Muscle of leg (tissue), 11 donors: ENCODE measurements around the gene KLHL30. TPM values are rescaled to one million over a fixed set of nuclear protein-coding genes. Genes with fewer than 3 reads are reported as not detected.

Experiments
- DNase-seq: peaks from one replicate; pipeline ENCODE4 v3.0.0; 2013
- H3K27ac ChIP-seq: one replicate; pipeline ENCODE4 v1.5.1; 2013; ENCODE audit warnings: mild to moderate bottlenecking, low read length, control low read depth
- H3K27me3 ChIP-seq: one replicate; pipeline ENCODE4 v1.6.1; 2013; ENCODE audit warnings: low read length; ENCODE audit not compliant: control insufficient read depth, insufficient read depth
- H3K36me3 ChIP-seq: one replicate; pipeline ENCODE4 v1.6.1; 2013; ENCODE audit warnings: low read length; ENCODE audit not compliant: control insufficient read depth, insufficient read depth
- H3K4me1 ChIP-seq: one replicate; pipeline ENCODE4 v1.6.1; 2013; ENCODE audit warnings: low read length; ENCODE audit not compliant: control insufficient read depth, insufficient read depth
- H3K4me3 ChIP-seq: one replicate; pipeline ENCODE4 v1.5.1; 2013; ENCODE audit warnings: low read length, control low read depth
- H3K9me3 ChIP-seq: replicated peaks from 2 replicates; pipeline ENCODE4 v1.6.1; 2013; ENCODE audit warnings: low read depth, low read length; ENCODE audit not compliant: control insufficient read depth
- WGBS: methylation state at CpG from one replicate; pipeline ENCODE4 v1.1.5; 2013; ENCODE audit warnings: missing lambda C conversion rate; ENCODE audit not compliant: insufficient coverage; 5-methylcytosine and 5-hydroxymethylcytosine counted together
- polyA plus RNA-seq, 8 donors: library from polyadenylated mRNA; unstranded; fragments of 120-200 nt; gene quantifications; one replicate each; pipeline versions ENCODE4 v1.2.1 to v1.2.3, GENCODE V29; 2013; ENCODE audit warnings: inconsistent platforms in 1 of 8, low replicate concordance in 1 of 8; ENCODE audit not compliant: insufficient read length in 8 of 8, insufficient read depth in 1 of 8
- total RNA-seq: library from RNA; stranded (reverse); fragments of 120-200 nt; gene quantifications from one replicate; pipeline ENCODE4 v1.2.4, GENCODE V29; 2013

KLHL30 gene
- total and polyA plus RNA-seq, 9 donors: 9.9 to 18.4 (median 13.9) TPM

- Histone ChIP-seq H3K4me3 (no peak overlapping the region), H3K4me1 (peaks cover 4% of the 10 kb centered on the region), H3K9me3 (no peaks in the 10 kb centered on the region), H3K27me3 (no peaks in the 10 kb centered on the region), H3K27ac (no peak overlapping the region), H3K36me3 (peaks cover 4% of the 10 kb centered on the region)
- WGBS: 71% methylated on average over 21 of the region's 22 CpGs
- DNase-seq: no peak
Observed at GRCh38 chr2:238096311-238097011, 42.0 kb upstream of the KLHL30 start.

GRCh38 chr2:238097201-238097987, 41.1 kb upstream of the KLHL30 start:
- DNase-seq: no peak

GRCh38 chr2:238097988-238098871, 40.2 kb upstream of the KLHL30 start:
- Histone ChIP-seq H3K4me3 (no peak overlapping the region), H3K27me3 (no peaks in the 10 kb centered on the region), H3K4me1 (peaks cover 4% of the 10 kb centered on the region), H3K27ac (no peak overlapping the region), H3K9me3 (no peaks in the 10 kb centered on the region), H3K36me3 (peaks cover 4% of the 10 kb centered on the region)
- WGBS: 85% methylated on average over 30 of the region's 37 CpGs
- peak; percentile 31 for DNase-seq

More at GRCh38 chr2:238097201-238097987, 41.1 kb upstream of the KLHL30 start:
- Histone ChIP-seq H3K27me3 (no peaks in the 10 kb centered on the region), H3K36me3 (peaks cover 4% of the 10 kb centered on the region), H3K27ac (no peak overlapping the region), H3K9me3 (no peaks in the 10 kb centered on the region), H3K4me1 (peaks cover 4% of the 10 kb centered on the region), H3K4me3 (no peak overlapping the region)
- WGBS: 80% methylated on average over 19 of the region's 19 CpGs

- DNase-seq: peak; percentile 52
- 73% methylated on average over 14 of the region's 17 CpGs for WGBS
Observed at GRCh38 chr2:238098901-238099713, 39.4 kb upstream of the KLHL30 start.

GRCh38 chr2:238099714-238100048, 38.8 kb upstream of the KLHL30 start:
- Histone ChIP-seq H3K27me3 (no peaks in the 10 kb centered on the region), H3K36me3 (no peaks in the 10 kb centered on the region), H3K4me3 (no peak overlapping the region), H3K27ac (no peak overlapping the region), H3K4me1 (peaks cover 4% of the 10 kb centered on the region), H3K9me3 (no peaks in the 10 kb centered on the region)
- DNase-seq: no peak
- WGBS: 68% methylated on average over 6 of the region's 10 CpGs

More at GRCh38 chr2:238098901-238099713, 39.4 kb upstream of the KLHL30 start:
- Histone ChIP-seq H3K27ac (no peak overlapping the region), H3K36me3 (peaks cover 4% of the 10 kb centered on the region), H3K9me3 (no peaks in the 10 kb centered on the region), H3K27me3 (no peaks in the 10 kb centered on the region), H3K4me1 (peaks cover 4% of the 10 kb centered on the region), H3K4me3 (no peak overlapping the region)

- Histone ChIP-seq H3K27me3 (no peaks in the 10 kb centered on the region), H3K4me1 (peaks cover 4% of the 10 kb centered on the region), H3K36me3 (no peaks in the 10 kb centered on the region), H3K27ac (no peak within 1 kb of the TSS), H3K4me3 (no peak within 1 kb of the TSS), H3K9me3 (no peaks in the 10 kb centered on the region)
- no peak for DNase-seq
- 83% methylated on average over 35 of the region's 38 CpGs for WGBS
Observed at GRCh38 chr2:238100049-238100820, 38.2 kb upstream of the KLHL30 start, which contains the start of gene ESPNL. Gene ESPNL (plus strand): TSS chr2:238100340. CDS start chr2:238100420, 80 bp downstream.

- H3K27ac ChIP-seq: no peak overlapping the region
- no peak overlapping the region for H3K4me3 ChIP-seq
- DNase-seq: no peak
- H3K9me3 ChIP-seq: no peaks in the 10 kb centered on the region
- peaks cover 4% of the 10 kb centered on the region for H3K4me1 ChIP-seq
- 80% methylated on average over 21 of the region's 28 CpGs for WGBS
- H3K27me3 ChIP-seq: no peaks in the 10 kb centered on the region
- H3K36me3 ChIP-seq: no peaks in the 10 kb centered on the region
Observed at GRCh38 chr2:238100821-238101771, 37.4 kb upstream of the KLHL30 start.
